SW 1271 (cell line): Measurements from ENCODE around the gene RCCD1.

Experiments used
- DNase-seq, 2 experiments: peaks; one replicate each; lab custom pipeline; 2025; lab: John Stamatoyannopoulos, UW

The RCCD1 gene

DNA sequence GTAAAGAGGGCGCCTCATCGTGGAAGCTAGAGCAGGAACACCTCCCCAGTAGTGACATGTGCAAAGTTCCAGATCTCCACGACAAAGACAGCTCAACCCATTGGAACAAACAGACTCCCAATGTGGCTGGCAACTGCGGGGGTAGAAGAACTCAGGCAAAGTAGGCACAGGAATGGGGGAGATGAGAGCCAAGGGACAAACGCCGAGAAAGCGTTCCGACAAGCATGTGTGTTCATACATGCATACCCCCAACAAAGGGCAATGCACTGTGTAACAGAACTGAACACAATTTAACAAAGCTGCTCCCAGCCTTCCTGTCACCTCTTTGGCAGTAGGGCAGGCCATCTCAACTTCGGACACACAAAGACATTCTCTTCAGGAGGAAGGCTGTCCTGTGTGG lies 11.6 kb downstream of the RCCD1 start:
- DNase-seq: no peak

DNA sequence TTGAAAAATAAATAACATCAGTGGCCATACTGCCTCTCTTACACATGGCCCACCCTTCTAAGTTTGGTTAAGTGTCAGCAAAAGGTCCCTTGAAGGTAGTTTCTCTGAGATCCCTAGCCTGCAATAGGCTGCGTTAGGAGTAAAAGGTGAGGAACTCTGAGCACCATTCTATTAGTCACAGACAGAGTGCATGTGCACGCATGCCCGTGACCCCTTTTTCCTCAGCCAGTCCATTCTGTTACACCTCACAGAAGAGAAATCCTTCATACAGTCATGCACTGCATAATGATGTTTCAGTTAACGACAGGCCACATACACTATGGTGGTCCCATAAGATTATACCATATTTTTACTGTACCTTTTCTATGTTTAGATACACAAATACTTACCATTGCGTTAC lies 12.5 kb downstream of the RCCD1 start:
- no peak for DNase-seq

- DNase-seq: no peak
Measured at GRCh38 chr15:90968434-90968833, 13.8 kb downstream of the RCCD1 start.

- no peak for DNase-seq
Measured at GRCh38 chr15:90970274-90970673, 15.6 kb downstream of the RCCD1 start.

- DNase-seq: no peak
Measured at GRCh38 chr15:90972133-90972532, 17.4 kb downstream of the RCCD1 start.

DNA sequence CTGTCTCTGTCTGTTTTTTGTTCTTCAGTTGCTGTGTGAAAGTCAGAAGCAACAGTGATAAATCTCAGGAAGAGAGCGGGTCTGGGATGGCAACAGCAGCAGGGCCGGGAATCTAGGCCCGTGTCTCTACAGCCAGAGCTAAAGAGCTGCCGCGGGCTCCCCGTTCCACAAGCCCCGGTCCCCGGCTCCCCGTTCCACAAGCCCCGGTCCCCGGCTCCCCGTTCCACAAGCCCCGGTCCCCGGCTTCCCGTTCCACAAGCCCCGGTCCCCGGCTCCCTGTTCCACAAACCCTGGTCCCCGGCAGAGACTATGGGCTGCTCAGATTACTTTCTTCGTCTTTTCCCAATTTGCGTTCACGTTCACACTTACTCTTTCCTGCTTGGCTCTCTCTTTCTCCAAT lies 19.5 kb downstream of the RCCD1 start:
- no peak for DNase-seq

DNA sequence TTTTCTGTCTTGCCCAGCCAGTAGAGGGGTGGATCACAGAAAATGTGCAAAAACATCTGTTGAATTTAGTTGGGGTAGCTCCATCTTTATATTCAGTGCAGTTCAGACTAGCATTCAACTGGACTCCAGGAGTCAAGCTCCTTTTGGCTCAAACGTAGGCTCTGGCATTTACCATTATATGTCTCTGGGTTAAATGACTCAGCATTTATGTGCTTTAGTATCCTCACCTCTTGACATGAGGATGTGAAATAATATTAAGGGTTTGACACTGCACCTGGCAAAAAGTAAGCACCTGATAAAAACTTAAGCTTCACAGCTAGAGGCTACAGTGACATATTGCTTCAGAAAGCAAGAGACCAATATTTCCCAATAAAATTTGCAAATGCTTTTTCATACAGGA lies 24.9 kb downstream of the RCCD1 start:
- no peak for DNase-seq

DNA sequence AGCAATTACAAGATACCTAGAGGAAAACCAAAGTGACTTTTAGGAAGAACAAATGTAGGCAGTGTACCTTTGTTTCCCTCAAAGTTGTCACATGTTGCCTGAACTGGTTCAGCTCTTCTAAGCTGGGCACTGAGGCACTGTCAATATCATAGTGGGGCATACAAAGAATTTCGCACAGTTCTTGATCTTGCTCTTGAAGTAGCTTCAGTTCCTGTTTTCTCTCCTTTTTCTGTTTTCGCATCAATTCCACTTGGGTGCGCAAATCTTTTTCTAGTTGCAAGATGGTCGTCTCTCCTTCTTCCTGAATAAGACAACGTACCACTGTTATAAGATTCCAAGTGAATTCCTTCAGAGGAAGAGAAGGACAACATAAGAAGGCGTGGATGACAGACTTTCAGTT lies 27.0 kb downstream of the RCCD1 start:
- DNase-seq: no peak

DNA sequence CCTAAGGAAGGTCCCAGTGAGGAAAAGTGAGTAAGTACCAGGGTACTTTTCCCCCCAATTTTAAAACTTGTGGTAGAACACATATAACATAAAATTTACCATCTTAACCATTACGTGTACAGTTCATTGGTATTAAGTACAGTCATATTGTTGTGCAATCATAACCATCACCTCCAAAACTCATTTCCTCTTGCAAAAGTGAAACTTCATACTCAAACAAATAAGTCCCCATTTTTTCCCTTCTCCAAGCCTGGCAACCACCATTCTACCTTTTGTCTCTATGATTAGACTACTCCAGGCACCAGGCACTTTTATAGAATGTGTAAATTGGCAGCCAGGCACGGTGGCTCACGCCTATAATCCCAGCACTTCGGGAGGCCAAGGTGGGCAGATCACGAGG lies 27.5 kb downstream of the RCCD1 start:
- DNase-seq: no peak

DNA sequence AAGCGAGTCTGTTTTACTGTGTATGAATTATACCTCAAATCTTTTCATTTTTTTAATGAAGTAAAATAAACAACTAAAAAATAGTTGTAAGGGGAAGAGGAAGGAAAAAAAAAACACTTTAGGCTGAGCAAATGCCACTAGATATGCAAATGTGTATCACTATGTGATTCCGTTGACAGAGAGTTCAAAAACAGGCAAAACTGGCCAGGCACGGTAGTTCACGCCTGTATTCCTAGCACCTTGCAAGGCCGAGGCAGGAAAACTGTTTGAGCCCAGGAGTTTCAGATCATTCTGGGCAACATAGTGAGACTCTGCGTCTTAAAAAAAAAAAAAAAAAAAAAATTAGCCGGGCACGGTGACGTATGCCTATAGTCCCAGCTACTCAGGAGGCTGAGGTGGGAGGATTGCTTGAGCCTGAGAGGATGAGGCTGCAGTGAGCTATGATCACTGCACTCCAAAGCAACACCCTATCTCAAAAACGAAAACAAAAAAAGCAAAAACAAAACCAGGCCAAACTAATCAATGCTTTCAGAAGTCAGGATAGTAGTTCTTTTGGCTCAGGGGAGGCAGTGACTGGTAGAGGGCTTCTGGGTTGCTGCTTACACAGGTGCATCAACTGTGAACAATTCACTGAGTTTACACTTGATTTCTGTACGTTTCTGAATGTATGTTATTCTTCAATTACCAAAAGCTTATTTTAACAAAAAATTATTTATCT lies 32.3 kb downstream of the RCCD1 start:
- no peak for DNase-seq

GRCh38 chr15:90987561-90988141 lies 33.0 kb downstream of the RCCD1 start:
- DNase-seq: no peak

- DNase-seq: no peak
Measured at GRCh38 chr15:90988296-90988695, 33.6 kb downstream of the RCCD1 start.

DNA sequence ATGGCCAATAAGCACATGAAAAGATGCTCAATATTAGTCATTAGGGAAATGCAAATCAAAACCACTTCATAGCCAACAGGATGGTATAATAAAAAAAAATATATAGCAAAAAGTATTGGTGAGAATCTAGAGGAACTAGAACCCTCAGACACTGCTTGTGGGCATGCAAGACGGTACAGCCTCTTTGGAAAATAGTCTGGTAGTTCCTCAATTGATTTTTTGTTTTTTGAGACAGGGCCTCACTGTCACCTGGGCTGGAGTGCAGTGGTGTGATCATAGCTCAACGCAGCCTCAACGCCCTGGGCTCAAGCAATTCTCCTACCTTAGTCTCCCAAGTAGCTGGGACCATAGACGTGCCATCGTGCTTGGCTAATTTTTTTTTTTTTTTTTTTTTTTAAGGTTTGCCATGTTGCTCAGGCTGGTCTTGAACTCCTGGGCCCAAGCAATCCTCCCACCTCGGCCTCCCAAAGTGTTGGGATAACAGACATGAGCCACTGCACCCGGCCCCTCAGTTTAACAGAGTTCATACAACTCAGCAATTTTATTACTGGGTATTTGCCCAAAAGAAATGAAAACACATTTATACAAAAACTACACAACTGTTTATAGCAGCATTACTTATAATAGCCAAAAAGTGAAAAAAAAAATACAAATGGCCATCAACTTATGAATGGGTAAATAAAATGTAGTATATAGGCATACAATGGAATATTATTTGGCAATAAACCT lies 34.5 kb downstream of the RCCD1 start:
- no peak for DNase-seq

- no peak for DNase-seq
Measured at GRCh38 chr15:90990446-90990845, 35.8 kb downstream of the RCCD1 start.

GRCh38 chr15:90991587-90992285 lies 37.1 kb downstream of the RCCD1 start:
- DNase-seq: no peak

GRCh38 chr15:90994059-90994416 lies 39.4 kb downstream of the RCCD1 start:
- no peak for DNase-seq

DNA sequence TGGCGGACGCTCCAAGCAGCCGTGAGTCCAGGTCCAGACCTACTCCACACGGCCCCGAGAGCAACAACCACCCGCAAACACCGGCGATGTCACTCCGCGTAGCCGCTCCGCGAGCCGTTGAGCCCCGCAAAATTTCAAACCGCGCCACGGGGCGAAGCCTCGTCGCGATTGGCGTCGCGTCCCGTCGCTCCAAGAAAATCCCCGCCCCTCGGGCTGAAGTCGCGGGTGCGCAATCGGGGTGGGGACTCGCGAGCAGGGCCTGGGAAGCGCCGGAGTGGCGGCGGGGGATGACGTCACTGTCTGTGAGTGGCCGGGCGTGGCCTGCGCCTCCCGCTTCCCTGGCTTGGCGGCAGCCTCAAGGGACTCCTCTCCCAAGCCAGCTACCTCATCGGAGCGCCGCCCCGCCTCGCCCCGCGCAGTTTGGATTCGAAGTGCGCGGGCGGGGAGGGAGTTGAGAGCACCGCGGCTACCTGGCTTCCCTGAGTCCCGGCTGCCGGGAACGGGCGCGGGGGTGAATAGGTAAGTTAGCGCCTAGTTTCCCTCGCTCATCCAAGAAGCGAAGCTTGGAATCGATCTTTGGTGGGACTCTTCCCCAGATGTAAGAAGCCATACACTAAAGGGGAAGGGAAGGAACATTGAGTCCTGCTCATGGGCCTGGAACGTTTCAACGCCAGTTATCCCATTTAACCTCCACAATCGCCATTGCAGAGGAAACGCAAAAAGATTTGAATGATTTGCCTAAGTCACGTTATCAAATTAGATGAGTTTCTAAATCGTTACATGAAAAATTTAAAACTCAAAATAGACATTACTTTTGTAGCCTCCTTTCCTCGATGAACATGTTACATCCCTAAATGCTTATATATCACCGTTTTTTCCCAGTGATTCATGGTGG lies 40.0 kb downstream of the RCCD1 start, which contains the start of gene PRC1:
Gene PRC1, minus strand, starts transcription at position 119 of the 895 bp plus-strand sequence. Its CDS starts 118 bp downstream, at position 1.
- peak; percentile 97 to 98 for DNase-seq

GRCh38 chr15:90998737-90999136 lies 44.1 kb downstream of the RCCD1 start:
- DNase-seq: no peak

GRCh38 chr15:91001209-91001608 lies 46.5 kb downstream of the RCCD1 start:
- DNase-seq: no peak

DNA sequence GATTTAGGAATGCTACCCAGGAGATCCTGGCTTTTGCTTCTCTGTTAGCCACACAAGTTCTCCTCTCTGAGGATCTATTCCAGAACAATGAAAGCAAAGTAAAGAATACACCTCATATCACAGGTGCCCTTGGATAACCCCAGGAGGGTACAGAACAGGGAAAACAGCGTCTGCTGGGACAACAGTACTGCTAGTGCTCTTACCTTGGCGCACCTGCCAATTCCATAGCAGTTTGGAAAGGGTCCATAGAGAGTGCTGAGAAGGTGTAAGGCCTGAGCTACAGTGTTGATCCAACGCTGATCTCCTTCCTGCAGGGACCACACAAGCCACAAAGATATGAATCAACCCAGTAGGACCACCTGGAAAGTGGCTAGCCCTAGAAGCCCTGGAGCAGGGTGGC lies 52.6 kb downstream of the RCCD1 start:
- DNase-seq: no peak
